Vagina (tissue), 2 donors: Measurements from ENCODE around the gene TBC1D25.

ENCODE experiments used
- POLR2A ChIP-seq, 2 donors: fragments of 450-650 bp; IDR thresholded peaks; one replicate each; pipeline ENCODE4 v1.6.1; 2017; ENCODE audit warnings: antibody characterized with exemption in 2 of 2, mild to moderate bottlenecking in 2 of 2, moderate library complexity in 2 of 2
- POLR2AphosphoS5 ChIP-seq, 2 donors: sonication (generic); formaldehyde crosslinking; IDR thresholded peaks; one replicate each; pipeline ENCODE4 v1.9.0; 2017; ENCODE audit warnings: antibody characterized with exemption in 2 of 2, mild to moderate bottlenecking in 2 of 2, low read depth in 1 of 2; ENCODE audit not compliant: insufficient read depth in 1 of 2
- TF ChIP-seq, protein P1 (sequence below), 3 experiments: fragments of 450-650 bp in 2 of 3; fragments of 200-600 bp in 1 of 3; sonication (generic) in 1 of 3; IDR thresholded peaks; one replicate each; pipeline ENCODE4 v1.5.1; 2017 to 2019; ENCODE audit warnings: antibody characterized with exemption in 3 of 3, mild to moderate bottlenecking in 2 of 3, moderate library complexity in 2 of 3

DNA sequence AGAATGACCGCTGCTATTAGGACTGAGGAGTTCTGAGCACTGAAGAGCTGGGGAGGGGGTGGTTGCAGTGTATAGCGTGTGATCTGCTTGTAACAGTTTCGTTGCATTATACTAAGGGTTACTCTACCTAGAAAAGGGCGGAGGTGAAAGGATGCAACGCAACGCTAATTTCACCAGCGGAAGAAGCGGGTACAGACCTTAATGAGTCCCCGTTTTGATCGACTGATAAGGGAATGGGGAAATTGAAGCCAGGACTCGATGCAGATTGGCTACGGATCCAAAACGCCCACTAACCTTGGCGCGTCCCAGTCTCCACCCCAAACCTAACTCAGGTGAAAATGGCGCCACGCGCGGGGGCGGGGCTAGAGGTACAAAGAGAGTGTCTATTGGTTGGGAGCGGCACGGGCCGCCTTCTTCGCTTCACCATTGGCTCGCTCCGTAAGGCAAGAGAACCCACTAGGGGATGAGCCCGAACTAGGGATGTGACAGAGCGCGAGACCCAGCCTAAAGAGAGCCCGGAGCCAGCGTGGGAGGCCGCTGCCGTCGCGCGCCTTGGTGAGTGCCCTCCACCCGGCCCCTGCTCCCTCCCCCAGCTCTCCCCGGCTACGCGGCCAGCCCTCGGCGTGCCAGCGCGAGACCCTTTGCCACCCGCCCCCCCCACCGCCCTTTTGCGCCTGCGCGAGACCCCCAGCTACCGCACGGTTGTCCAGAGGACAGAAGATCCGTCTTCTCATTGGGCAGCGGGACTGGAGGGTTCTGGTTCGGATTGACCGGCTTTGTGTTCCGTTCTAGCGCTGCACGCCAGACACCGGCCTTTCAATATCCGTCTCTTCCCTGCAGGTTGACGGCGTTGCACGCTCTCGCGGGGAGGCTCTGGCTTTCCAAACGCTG is 17.9 kb upstream of the TBC1D25 start, which contains the start of gene EBP:
- TF ChIP-seq, protein P1, sequence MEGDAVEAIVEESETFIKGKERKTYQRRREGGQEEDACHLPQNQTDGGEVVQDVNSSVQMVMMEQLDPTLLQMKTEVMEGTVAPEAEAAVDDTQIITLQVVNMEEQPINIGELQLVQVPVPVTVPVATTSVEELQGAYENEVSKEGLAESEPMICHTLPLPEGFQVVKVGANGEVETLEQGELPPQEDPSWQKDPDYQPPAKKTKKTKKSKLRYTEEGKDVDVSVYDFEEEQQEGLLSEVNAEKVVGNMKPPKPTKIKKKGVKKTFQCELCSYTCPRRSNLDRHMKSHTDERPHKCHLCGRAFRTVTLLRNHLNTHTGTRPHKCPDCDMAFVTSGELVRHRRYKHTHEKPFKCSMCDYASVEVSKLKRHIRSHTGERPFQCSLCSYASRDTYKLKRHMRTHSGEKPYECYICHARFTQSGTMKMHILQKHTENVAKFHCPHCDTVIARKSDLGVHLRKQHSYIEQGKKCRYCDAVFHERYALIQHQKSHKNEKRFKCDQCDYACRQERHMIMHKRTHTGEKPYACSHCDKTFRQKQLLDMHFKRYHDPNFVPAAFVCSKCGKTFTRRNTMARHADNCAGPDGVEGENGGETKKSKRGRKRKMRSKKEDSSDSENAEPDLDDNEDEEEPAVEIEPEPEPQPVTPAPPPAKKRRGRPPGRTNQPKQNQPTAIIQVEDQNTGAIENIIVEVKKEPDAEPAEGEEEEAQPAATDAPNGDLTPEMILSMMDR (IDR thresholded peaks at IDR 0.05), result no peak
- TF ChIP-seq POLR2AphosphoS5 (IDR thresholded peaks at IDR 0.05; ENCODE audit: insufficient read depth in 1 of 2, low read depth in 1 of 2) (peak; percentile 60 to 79), POLR2A (IDR thresholded peaks at IDR 0.05) (no peak)
